Lower leg skin (tissue), 4 donors: Measurements from ENCODE around the gene CAMTA1. TPM values are rescaled to one million over a fixed set of nuclear protein-coding genes. Genes with fewer than 3 reads are reported as not detected.

Experiments used
- DNase-seq, 2 donors: peaks; one replicate each; pipeline ENCODE4 v3.0.0-alpha.2; 2019; ENCODE audit warnings: low spot score in 2 of 2
- H3K4me3 ChIP-seq: fragments of 200-600 bp; sonication (generic); 2 replicates; pipeline ENCODE4 v1.5.1; 2017; ENCODE audit warnings: mild to moderate bottlenecking, low read depth; ENCODE audit not compliant: poor library complexity, severe bottlenecking
- POLR2A ChIP-seq, 2 donors: fragments of 450-650 bp; IDR thresholded peaks; one replicate each; pipeline ENCODE4 v1.6.1; 2016 to 2017; ENCODE audit warnings: antibody characterized with exemption in 2 of 2, mild to moderate bottlenecking in 1 of 2, moderate library complexity in 1 of 2
- WGBS, 2 donors: methylation state at CpG; one replicate each; pipeline ENCODE4 v1.1.5; 2018; 5-methylcytosine and 5-hydroxymethylcytosine counted together
- intact Hi-C: fragments of 100-400 bp; cut with DNase I; formaldehyde crosslinking; loops from one replicate; pipeline ENCODE4 v1.15.0; 2023; ENCODE audit warnings: low total_unique reads
- total RNA-seq, 4 donors: library from RNA; depleted of rRNA; stranded (reverse); fragments of >200 nt; gene quantifications; one replicate each; pipeline ENCODE4 v1.1.0, GENCODE V29; 2016
- TF ChIP-seq, protein P1 (sequence below), 3 donors: fragments of 450-650 bp; IDR thresholded peaks; one replicate each; pipeline ENCODE4 v1.5.1; 2016; ENCODE audit warnings: antibody characterized with exemption in 3 of 3, mild to moderate bottlenecking in 3 of 3, moderate library complexity in 2 of 3

The CAMTA1 gene
- total RNA-seq, 4 donors from 2014 or later, result 24.4 to 52.3 (median 32.9) TPM

DNA sequence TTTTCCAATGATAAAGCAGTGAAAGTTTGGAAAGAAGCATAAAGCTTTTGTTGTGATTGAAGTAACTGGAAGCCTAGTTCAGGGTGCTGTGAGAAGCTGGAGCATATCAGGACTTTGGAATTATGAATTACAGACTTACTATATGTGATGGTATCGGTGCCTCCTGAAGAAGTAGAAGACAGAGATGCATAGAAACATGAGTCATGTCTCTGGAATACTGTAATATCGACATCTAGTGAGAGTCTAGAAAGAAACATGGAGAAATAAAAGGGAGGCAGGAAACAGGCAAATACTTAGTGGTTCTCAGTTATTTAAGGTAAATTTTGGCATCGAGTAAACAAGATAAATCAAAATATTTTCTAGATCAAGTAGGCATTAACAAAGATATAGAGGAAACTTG, 103.0 kb downstream of the CAMTA1 start:
- no peak for TF ChIP-seq POLR2A (IDR thresholded peaks at IDR 0.05)
- TF ChIP-seq, protein P1, sequence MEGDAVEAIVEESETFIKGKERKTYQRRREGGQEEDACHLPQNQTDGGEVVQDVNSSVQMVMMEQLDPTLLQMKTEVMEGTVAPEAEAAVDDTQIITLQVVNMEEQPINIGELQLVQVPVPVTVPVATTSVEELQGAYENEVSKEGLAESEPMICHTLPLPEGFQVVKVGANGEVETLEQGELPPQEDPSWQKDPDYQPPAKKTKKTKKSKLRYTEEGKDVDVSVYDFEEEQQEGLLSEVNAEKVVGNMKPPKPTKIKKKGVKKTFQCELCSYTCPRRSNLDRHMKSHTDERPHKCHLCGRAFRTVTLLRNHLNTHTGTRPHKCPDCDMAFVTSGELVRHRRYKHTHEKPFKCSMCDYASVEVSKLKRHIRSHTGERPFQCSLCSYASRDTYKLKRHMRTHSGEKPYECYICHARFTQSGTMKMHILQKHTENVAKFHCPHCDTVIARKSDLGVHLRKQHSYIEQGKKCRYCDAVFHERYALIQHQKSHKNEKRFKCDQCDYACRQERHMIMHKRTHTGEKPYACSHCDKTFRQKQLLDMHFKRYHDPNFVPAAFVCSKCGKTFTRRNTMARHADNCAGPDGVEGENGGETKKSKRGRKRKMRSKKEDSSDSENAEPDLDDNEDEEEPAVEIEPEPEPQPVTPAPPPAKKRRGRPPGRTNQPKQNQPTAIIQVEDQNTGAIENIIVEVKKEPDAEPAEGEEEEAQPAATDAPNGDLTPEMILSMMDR (IDR thresholded peaks at IDR 0.05), result no peak
- no peak for DNase-seq
- intact Hi-C loops, result loop anchor here (5.0 to 10.0 kb wide), 2 partner anchors 93 to 156 kb away; no protein-coding TSS in a partner anchor
- H3K4me3 ChIP-seq, result no peak overlapping the region
- 84 to 89% methylated on average over 3 of the region's 3 CpGs for WGBS, 2 donors

- H3K4me3 ChIP-seq, result no peak overlapping the region
- intact Hi-C loops, result loop anchor here (5.0 to 10.0 kb wide), 2 partner anchors 94 to 157 kb away; no protein-coding TSS in a partner anchor
Measured at GRCh38 chr1:6888870-6889269, 103.6 kb downstream of the CAMTA1 start.

GRCh38 chr1:6889875-6890480, 104.7 kb downstream of the CAMTA1 start:
- no peak for TF ChIP-seq POLR2A (IDR thresholded peaks at IDR 0.05)
- TF ChIP-seq, protein P1 (IDR thresholded peaks at IDR 0.05), result no peak
- DNase-seq, result peak in 1 of 2 donors; percentile 39
- intact Hi-C loops, result loop anchor here (5.0 to 10.0 kb wide), 2 partner anchors 95 to 158 kb away; no protein-coding TSS in a partner anchor
- 7 to 8% methylated on average over 3 of the region's 3 CpGs for WGBS, 2 donors
- H3K4me3 ChIP-seq, result no peak overlapping the region

More at GRCh38 chr1:6888870-6889269, 103.6 kb downstream of the CAMTA1 start:
- no peak for DNase-seq
- TF ChIP-seq, protein P1 (IDR thresholded peaks at IDR 0.05), result no peak
- no peak for TF ChIP-seq POLR2A (IDR thresholded peaks at IDR 0.05)
- WGBS, 2 donors, result 83% methylated on average over 2 of the region's 2 CpGs

- WGBS, 2 donors, result 81 to 82% methylated on average over 1 of the region's 1 CpG
- TF ChIP-seq POLR2A (IDR thresholded peaks at IDR 0.05), result no peak
- TF ChIP-seq, protein P1 (IDR thresholded peaks at IDR 0.05), result no peak
- no peak for DNase-seq
- H3K4me3 ChIP-seq, result no peak overlapping the region
- intact Hi-C loops, result no loop called here
Measured at GRCh38 chr1:6890686-6891085, 105.4 kb downstream of the CAMTA1 start.

GRCh38 chr1:6891781-6892579, 106.7 kb downstream of the CAMTA1 start:
- no peak for DNase-seq
- WGBS, 2 donors, result 95 to 98% methylated on average over 7 of the region's 7 CpGs
- no peak overlapping the region for H3K4me3 ChIP-seq
- TF ChIP-seq, protein P1 (IDR thresholded peaks at IDR 0.05), result no peak
- no peak for TF ChIP-seq POLR2A (IDR thresholded peaks at IDR 0.05)
- intact Hi-C loops, result no loop called here
